Coronary artery (tissue), 2 donors: ENCODE results near the gene WDFY4.

ENCODE experiments used
- DNase-seq: peaks from one replicate; pipeline ENCODE4 v3.0.0-alpha.2; 2017; ENCODE audit warnings: low spot score
- H3K27ac ChIP-seq, 2 donors: fragments of 200-600 bp; sonication (generic); one replicate each; pipeline ENCODE4 v1.5.1; 2016 to 2019
- H3K4me3 ChIP-seq: fragments of 200-600 bp; sonication (generic); 2 replicates; pipeline ENCODE4 v1.5.1; 2016; ENCODE audit warnings: mild to moderate bottlenecking, moderate library complexity
- CTCF ChIP-seq: fragments of 200-600 bp; sonication (generic); IDR thresholded peaks from one replicate; pipeline ENCODE4 v1.5.1; 2019; ENCODE audit warnings: antibody characterized with exemption

Gene WDFY4

GRCh38 chr10:48714088-48714487, 29.4 kb downstream of the WDFY4 start:
- no peak for TF ChIP-seq CTCF
- DNase-seq, result no peak
- Histone ChIP-seq H3K27ac (no peak overlapping the region), H3K4me3 (no peak overlapping the region)

- no peak for DNase-seq
- no peak overlapping the region for H3K4me3 ChIP-seq
- no peak for TF ChIP-seq CTCF
- H3K27ac ChIP-seq, result no peak overlapping the region
Measured at GRCh38 chr10:48716416-48716815, 31.7 kb downstream of the WDFY4 start.

- no peak for DNase-seq
- no peak for TF ChIP-seq CTCF
- H3K27ac ChIP-seq, result no peak overlapping the region
- no peak overlapping the region for H3K4me3 ChIP-seq
Measured at GRCh38 chr10:48720611-48721010, 35.9 kb downstream of the WDFY4 start.

- no peak overlapping the region for H3K4me3 ChIP-seq
- no peak for TF ChIP-seq CTCF
- DNase-seq, result no peak
- H3K27ac ChIP-seq, result no peak overlapping the region
Measured at GRCh38 chr10:48722153-48723145, 37.8 kb downstream of the WDFY4 start.

- TF ChIP-seq CTCF, result no peak
- DNase-seq, result no peak
- Histone ChIP-seq H3K27ac (no peak overlapping the region), H3K4me3 (no peak overlapping the region)
Measured at GRCh38 chr10:48724127-48724526, 39.5 kb downstream of the WDFY4 start.

- no peak overlapping the region for H3K4me3 ChIP-seq
- DNase-seq, result no peak
- no peak overlapping the region for H3K27ac ChIP-seq
- no peak for TF ChIP-seq CTCF
Measured at GRCh38 chr10:48725708-48726107, 41.0 kb downstream of the WDFY4 start.

GRCh38 chr10:48727866-48728265, 43.2 kb downstream of the WDFY4 start:
- TF ChIP-seq CTCF, result no peak
- DNase-seq, result no peak

More at GRCh38 chr10:48727866-48728265, 43.2 kb downstream of the WDFY4 start:
- H3K27ac ChIP-seq, result no peak overlapping the region
- H3K4me3 ChIP-seq, result no peak overlapping the region
